ENCODE measurements around the gene KRT86. TPM values are rescaled to one million over a fixed set of nuclear protein-coding genes. Genes with fewer than 3 reads are reported as not detected.

KRT86 gene
- total and polyA plus RNA-seq, 10 donors, result 0.08 to 0.26 (median 0.13) TPM; not detected in 6

DNA sequence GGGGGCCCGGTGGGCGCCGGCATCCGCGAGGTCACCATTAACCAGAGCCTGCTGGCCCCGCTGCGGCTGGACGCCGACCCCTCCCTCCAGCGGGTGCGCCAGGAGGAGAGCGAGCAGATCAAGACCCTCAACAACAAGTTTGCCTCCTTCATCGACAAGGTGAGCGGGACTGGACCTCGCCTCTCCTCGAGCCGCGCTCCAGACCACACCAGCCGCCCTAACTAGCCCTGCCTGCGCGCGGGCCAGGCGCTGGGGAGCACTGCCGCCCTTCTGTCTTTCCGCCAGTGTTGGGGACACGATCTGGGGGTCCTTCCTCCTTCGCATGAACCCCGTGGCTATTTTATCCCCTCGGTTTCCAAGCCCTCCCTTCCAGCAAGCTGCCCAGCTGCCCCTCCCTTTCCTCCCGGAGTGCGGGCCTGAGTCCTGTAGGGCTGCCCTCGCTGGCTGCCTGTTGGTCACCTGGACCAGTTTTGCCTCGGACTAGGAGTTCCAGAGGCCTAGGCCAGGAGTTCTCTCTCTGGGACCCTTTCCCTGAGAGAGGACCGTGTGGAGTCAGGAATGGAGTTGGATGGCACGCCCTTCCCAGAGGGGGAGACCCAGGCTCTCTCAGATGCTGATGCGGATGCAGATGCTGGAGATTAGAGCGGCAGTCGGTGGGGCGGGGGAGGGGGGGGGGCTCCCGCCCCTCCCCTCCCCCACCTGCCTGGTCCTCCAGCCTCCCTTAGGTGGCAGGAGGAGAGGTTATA is 40.8 kb upstream of the KRT86 start:
- Histone ChIP-seq H3K4me3 (no peak overlapping the region), H3K27me3 (replicated peaks in 1 of 7) (peaks cover 5 to 67% (median 28%) of the 10 kb centered on the region in 7 donors), H3K27ac (no peak overlapping the region), H3K9me3 (no peaks in the 10 kb centered on the region), H3K36me3 (no peaks in the 10 kb centered on the region), H3K4me1 (peaks cover 0 to 24% (median 15%) of the 10 kb centered on the region in 6 donors)
- peak; percentile 55 for DNase-seq
- 24 to 31% (median 29%) methylated on average over 26 to 40 of the region's 40 CpGs for WGBS, 5 donors
- TF ChIP-seq, protein P1, sequence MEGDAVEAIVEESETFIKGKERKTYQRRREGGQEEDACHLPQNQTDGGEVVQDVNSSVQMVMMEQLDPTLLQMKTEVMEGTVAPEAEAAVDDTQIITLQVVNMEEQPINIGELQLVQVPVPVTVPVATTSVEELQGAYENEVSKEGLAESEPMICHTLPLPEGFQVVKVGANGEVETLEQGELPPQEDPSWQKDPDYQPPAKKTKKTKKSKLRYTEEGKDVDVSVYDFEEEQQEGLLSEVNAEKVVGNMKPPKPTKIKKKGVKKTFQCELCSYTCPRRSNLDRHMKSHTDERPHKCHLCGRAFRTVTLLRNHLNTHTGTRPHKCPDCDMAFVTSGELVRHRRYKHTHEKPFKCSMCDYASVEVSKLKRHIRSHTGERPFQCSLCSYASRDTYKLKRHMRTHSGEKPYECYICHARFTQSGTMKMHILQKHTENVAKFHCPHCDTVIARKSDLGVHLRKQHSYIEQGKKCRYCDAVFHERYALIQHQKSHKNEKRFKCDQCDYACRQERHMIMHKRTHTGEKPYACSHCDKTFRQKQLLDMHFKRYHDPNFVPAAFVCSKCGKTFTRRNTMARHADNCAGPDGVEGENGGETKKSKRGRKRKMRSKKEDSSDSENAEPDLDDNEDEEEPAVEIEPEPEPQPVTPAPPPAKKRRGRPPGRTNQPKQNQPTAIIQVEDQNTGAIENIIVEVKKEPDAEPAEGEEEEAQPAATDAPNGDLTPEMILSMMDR (IDR thresholded peaks at IDR 0.05 in 8 of 11, conservative IDR thresholded peaks at IDR 0.05 in 3 of 11), result no peak
- no peak for TF ChIP-seq POLR2AphosphoS5 (IDR thresholded peaks at IDR 0.05)
- no peak for TF ChIP-seq POLR2A (IDR thresholded peaks at IDR 0.05)
- intact Hi-C loops (cut with DNase I; ENCODE audit: low total_unique reads), result no loop called here

DNA sequence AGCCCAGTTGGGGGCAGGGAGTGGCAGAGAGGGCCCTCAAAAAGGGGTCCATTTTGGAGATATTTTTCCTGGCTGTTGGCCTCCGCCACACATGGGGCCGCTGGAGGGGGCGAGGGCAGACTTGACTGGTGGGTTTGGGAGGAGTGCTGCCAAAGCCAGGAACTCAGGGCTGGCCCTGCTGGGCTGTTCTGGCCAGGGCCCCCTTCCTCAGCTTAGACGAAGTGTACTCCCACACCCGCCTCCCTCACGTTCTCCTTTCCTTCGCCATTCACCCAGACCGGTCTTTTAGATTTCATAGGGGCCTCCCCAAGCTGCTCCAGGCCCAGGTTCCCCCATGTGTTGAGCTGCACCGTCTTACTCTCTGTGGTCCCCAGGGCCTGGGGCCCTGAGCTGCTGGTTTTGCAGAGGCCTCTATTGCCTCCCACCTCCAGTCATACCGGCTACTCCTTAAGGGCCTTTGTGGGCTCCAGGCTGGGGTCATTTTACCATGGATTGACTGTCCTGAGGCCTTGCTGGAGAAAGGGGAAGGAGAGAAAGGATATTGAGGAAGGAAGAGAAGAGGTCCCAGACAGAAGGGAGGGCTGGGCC is 40.1 kb upstream of the KRT86 start:
- Histone ChIP-seq H3K27me3 (replicated peaks in 1 of 7) (peaks cover 5 to 60% (median 28%) of the 10 kb centered on the region in 7 donors), H3K27ac (no peak overlapping the region), H3K36me3 (no peaks in the 10 kb centered on the region), H3K4me3 (no peak overlapping the region), H3K4me1 (peaks cover 0 to 24% (median 15%) of the 10 kb centered on the region in 6 donors), H3K9me3 (no peaks in the 10 kb centered on the region)
- intact Hi-C loops (cut with DNase I; ENCODE audit: low total_unique reads), result no loop called here
- peak; percentile 43 for DNase-seq
- TF ChIP-seq, protein P1 (IDR thresholded peaks at IDR 0.05 in 8 of 11, conservative IDR thresholded peaks at IDR 0.05 in 3 of 11), result no peak
- no peak for TF ChIP-seq POLR2AphosphoS5 (IDR thresholded peaks at IDR 0.05)
- no peak for TF ChIP-seq POLR2A (IDR thresholded peaks at IDR 0.05)
- WGBS, 5 donors, result 77 to 85% (median 83%) methylated on average over 10 of the region's 10 CpGs

DNA sequence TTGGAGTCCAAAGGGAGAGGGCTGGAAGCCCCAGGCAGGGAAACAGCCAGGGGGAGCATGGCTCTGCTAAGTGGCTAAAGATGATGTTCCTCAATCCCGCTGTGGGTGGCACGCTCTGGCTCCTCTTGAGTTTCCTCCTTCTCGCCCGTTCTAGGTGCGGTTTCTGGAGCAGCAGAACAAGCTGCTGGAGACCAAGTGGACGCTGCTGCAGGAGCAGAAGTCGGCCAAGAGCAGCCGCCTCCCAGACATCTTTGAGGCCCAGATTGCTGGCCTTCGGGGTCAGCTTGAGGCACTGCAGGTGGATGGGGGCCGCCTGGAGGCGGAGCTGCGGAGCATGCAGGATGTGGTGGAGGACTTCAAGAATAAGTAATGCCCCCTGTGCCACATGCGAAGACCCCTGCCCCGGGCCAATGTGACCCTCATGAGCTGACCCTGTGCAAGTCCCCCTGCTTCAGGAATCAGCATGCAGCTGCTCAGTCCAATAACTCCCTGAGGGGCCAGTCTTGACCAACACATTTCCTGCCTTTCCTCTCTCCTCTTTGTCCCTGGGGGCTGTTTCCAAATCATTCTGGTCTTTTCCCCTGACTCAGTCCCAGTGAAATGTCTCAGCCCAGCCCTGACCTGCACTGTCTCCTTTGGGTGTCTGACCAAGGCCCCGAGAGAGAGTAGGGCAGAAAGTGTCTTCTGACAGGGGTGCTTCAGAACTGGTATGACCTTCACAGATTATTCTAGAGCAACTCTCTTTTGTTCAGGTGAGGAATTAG is 39.3 kb upstream of the KRT86 start:
- Histone ChIP-seq H3K4me1 (peaks cover 0 to 24% (median 15%) of the 10 kb centered on the region in 6 donors), H3K27ac (no peak overlapping the region), H3K4me3 (no peak overlapping the region), H3K36me3 (no peaks in the 10 kb centered on the region), H3K27me3 (replicated peaks in 1 of 7) (peaks cover 5 to 53% (median 28%) of the 10 kb centered on the region in 7 donors), H3K9me3 (no peaks in the 10 kb centered on the region)
- peak; percentile 68 for DNase-seq
- intact Hi-C loops (cut with DNase I; ENCODE audit: low total_unique reads), result no loop called here
- 82 to 95% (median 90%) methylated on average over 15 of the region's 15 CpGs for WGBS, 5 donors
- TF ChIP-seq, protein P1 (IDR thresholded peaks at IDR 0.05 in 8 of 11, conservative IDR thresholded peaks at IDR 0.05 in 3 of 11), result no peak
- TF ChIP-seq POLR2A (IDR thresholded peaks at IDR 0.05) (no peak), POLR2AphosphoS5 (IDR thresholded peaks at IDR 0.05) (no peak)

All from spleen (tissue), 11 donors.